HG03039 (cell line): ENCODE results near the gene EIF3D.

Experiments used
- ATAC-seq: cut with Tn5 transposase; IDR thresholded peaks from one replicate; pipeline ENCODE4 v1.9.1; 2021; ENCODE audit warnings: mild to moderate bottlenecking, moderate library complexity; ENCODE audit not compliant: unreplicated experiment

Gene EIF3D

DNA sequence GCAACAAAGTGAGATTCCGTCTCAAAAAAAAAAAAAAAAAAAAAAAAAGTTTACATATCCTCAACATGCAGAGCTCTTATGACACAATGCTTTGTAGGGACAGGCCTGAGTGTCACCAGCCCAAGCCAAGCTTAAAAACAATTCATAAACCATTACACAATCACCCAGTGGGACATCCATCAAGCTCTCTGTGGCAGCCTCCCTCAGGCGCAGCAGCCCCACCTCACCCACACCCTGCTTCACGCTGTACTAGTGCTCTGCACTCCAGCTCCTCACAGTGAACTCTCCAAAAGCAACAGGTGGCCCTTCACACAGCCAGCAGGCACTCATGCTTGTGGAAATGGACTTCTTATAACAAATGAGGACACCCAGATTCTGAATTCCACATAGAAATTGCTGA is 18.6 kb downstream of the EIF3D start:
- no peak for ATAC-seq

DNA sequence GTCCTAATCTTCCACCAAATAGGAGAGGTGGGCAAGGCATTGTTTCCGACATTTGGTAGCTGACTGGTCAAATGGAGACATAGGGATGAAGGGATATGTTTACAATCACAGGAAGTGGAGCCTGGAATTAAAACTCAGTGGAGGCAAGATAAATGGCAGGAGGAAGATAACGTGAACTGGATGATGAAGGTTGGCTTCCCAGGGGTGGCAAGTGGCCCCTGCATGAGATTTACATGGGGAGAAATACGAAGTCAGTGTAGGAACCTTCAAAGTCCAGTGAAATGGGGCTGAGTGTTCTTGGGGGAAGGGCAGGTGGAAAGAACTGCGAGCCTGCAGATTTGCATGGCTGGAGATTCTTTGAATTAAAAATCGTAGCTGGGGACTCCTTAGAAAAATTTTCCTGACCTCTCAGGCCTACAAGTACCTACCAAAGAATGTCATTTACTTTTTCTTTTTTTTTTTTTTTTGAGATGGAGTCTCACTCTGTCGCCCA is 21.4 kb downstream of the EIF3D start:
- no peak for ATAC-seq

DNA sequence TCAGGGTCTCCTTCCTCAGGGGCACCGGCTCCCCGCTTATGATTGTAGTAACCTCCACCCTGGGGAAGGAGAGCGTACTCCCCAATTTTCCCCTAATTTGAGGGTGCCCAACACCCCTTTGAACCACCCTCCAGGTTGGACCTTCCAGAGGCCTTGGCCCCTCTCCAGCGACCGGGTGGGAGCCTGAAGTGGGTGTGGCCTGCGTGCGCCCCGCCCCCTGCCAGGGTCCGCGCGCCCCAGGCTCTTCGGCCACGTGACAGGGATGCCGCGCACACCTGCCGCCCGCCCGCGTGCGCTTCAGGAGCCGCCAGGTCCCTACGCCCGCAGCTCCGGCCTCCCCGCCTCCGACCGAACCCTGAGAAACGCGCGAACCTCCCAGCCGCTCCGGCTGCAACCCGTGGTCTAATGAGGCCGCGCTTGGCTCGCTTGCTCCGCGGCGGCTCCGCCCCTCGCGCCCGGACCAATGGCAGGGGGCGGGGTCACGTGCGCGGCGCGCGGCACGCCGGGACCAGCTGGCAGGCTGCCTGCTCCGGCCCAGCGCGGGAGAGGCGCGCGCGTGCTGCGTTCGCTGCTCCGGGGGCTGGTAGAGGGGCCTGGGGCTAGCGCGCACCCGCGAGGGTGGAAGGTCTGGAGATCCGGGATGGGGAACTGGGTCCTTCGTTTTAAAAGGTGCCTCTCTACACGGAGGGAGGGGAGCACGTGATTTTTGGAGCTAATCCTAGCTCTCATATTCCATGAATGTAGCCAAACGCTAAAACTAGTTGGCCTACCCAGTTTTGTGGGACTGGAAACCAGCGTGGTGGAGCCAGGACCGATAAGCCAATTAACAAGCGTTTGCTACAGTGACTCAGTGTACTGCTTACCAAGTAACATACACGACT is 22.1 kb downstream of the EIF3D start, which contains the start of gene FOXRED2:
TSS of gene FOXRED2 (minus strand) at position 404 of the 881 bp plus-strand sequence. CDS start 618 bp downstream, outside the sequence.
- ATAC-seq = peak; percentile 71

DNA sequence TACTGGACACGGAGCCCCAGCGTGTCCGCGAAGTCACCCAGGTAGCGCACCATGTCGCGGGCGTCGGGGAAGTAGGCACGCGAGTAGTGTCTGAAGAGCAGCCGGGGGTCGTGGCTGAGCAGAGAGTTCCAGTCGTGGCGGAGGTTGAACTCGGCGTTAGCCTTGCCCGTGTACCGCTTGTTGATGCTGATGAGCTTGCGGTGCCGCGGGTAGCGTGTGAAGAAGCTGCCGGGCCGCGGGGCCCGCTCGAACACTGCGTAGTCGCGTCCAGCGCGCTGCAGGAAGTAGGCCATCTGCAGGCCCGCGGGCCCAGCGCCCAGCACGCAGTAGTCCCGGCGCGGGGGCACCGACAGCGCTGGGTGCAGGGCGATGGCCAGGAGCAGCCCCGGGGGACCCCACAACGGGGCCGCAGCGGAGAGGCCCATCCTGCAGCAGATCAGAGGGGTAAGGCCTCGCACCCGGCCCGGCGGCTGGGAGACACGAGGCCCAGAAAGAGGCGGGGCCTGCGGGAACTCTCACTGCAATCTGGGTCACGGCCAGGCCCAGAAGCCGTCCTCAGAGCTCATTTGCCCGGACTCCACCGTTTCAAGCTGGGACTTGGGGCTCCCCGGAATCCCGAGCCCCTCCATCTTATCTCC is 22.8 kb downstream of the EIF3D start:
- peak; percentile 13 for ATAC-seq

DNA sequence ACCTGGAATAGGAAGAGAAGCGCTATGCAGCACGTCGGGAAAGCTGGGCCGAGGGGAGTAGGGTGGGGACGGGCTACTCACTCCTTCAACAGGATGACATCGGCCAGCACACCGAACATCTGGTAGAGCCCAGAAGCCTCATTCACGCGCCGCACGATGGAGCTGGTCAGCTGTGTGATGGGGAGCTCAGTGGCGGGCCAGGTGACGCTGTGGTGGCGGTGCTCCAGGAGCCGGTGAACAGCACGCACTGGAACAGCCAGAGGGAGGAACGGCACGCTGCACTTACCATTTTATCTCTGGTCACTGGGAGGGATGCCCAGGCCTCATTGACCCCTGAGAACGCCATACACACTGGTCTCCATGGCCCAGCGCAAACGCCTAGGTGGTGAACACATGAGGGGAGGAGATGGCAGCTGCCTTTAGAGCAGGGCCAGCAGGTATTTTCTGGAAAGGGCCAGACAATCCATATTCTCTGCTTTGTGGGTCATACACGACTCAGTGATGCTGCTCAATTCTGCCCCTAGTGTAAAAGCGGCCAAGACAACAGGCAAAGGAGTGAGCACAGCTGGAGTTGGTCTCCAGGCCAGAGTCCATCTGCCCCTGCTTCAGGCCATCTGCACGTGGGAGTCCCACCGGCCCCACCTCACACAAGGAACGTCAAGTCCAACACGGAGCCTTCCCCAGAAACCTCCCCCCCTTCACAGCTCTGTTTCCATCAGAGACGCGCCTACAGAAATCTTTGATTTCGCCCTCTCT is 30.9 kb downstream of the EIF3D start:
- ATAC-seq = no peak

DNA sequence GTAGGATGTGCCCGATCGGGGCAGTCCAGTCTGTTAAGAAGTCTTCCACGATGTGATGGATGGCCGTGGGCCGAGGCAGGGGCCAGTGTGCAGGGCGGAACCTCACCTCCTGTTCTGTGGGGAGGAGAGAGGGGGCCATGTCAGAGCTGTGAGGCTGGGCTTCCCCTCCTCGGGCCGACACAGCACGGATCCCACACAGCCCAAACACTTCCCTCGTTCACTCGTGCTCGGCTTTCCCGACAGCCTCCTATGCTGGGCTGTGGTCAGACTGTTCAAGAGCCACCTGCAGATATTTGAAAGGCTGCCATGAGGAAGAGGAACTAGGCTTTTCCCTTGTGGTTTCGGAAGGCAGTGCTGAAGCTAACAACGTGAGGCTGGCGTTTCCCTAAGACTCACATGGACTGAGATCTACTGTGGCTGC is 35.3 kb downstream of the EIF3D start:
- ATAC-seq = peak; percentile 42

DNA sequence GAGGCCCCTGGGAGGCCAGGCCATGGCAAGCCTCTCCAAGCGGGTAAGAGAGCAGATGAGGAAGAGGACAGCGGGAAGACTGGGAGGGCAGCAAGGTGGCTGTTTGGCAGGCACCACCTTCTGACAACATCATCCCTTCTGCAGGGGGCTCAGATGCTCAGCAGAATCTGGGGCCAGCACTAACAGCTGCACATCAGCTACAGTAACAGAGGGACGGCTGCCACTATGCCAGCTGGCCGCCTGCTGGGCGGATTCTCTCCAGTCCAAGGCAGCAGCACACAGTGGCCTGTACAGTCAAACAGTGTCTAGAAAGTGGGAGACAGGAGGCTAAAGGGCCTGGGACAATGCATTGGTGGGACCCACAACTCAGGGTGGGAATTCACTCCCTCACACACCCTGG is 36.9 kb downstream of the EIF3D start:
- ATAC-seq = no peak

DNA sequence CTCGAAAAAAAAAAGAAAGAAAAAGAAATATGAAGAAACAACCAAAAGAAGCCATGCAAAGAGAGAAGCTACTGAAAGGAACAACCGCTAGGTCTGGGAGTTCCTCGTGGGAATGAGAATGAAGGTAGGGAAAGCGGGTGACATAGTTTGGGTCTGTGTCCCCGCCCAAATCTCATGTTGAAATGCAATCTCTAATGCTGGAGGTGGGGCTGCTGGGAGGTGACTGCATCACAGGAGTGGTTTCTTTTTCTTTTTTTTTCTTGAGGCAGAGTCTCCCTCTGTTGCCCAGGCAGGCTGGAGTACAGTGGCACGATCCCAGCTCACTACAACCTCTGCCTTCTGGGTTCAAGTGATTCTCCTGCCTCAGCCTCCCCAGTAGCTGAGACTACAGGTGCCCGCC is 37.8 kb downstream of the EIF3D start:
- no peak for ATAC-seq

DNA sequence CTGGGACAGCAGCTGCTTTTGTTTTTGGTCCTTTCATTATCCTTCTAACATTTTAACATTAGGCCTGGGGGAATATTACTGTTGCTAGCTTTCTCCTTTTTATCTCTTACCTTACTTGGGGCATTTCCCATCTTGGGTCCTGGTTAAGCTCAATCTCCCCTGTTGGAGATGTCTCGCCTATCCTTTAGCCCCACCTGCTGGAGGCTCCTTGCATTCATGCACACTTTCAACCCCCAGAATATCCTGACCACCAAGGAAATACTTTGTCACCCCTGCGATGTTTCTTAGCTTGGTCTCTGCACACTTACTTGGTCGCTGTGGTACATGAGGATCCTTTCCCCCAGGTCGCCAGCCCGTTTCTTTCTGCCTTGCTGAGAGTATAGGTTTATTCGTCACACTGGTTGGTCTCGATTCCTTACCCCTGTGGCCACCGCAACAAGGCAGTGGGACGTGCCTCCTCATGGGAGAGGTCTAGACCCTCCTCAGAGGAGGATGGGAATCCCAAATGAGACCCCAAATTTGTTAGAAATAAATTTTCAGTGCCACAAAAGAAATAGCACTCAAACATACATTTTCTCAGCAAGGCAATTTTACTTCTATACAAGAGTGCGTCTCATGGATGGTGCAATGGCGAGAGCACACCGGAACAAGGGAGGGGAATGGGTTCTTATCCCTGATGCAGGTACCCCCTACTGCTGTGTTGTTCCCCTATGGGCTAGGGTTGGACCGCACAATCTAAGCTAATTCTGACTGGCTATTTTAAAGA is 42.2 kb downstream of the EIF3D start:
- ATAC-seq = no peak

DNA sequence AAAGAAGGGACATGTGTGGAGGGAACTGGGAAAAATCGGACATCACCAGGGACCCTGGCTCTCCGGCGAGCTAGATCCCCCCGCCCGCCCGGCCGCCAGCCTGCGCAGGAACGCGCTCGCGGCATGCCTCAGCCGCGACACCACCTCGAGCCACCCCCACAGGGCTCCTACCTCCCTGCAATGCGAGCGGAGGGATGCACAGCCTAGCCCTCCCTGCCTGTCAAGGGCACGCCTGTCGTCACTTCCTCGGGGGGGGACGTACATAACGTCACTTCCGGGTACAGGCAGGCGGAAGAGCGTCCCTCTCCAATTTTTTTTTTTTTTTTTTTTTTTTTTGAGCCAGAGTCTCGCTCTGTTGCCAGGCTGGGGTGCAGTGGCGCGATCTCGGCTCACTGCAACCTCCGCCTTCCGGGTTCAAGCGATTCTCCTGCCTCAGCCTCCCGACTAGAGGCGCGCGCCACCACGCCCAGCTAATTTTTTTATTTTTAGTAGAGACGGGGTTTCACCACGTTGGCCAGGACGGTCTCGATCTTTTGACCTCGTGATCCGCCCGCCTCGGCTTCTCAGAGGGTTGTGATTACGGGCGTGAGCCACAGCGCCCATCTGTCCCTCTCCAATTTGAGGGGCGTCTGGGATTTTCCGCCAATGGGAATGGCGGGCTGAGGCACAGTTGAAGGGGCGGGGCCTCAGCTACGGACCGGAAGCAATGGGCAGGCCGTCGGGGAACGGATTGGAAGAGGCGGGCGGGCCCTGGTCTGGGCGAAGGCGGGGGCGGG is 47.4 kb downstream of the EIF3D start, which contains the start of gene TXN2:
TSS of gene TXN2 (minus strand) at position 248 of the 776 bp plus-strand sequence. CDS start 803 bp downstream, outside the sequence.
- ATAC-seq = peak; percentile 68

DNA sequence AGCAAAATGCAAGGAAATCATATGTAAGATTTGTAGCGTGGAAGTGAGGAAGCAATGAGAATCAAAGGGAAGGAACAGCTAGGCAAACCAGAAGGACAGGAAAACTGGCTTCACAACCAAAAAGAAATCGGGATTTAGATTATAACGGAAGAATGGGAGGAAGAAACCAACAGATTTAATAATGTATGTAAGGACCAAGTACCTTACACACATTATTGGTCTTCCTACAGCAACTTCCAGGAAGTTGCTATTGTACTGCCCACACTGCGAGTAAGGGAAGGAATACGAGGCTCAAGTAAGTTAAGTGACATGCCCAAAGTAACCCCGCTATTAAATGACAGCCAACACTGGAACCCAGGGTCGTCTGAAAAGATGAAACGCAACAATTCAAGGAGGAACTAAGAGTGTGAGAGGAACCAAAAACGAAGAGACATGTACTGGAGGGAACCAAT is 48.0 kb downstream of the EIF3D start:
- ATAC-seq = no peak

DNA sequence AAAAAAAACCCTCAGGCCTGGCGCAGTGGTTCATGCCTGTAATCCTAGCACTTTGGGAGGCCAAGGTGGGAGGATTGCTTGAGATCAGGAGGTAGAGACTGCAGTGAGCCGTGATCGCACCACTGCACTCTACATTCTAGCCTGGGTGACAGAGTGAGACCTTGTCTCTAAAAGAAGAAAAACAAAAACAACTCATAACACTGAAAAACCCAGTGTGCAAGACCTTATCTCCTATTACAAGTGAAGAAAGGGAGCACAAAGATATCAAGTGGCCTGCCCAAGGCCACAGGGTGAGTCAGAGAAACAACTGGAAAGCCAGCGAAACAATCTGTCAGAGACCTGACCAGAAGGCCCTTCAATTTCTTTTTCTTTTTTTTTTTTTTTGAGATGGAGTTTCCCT is 50.0 kb downstream of the EIF3D start:
- no peak for ATAC-seq

DNA sequence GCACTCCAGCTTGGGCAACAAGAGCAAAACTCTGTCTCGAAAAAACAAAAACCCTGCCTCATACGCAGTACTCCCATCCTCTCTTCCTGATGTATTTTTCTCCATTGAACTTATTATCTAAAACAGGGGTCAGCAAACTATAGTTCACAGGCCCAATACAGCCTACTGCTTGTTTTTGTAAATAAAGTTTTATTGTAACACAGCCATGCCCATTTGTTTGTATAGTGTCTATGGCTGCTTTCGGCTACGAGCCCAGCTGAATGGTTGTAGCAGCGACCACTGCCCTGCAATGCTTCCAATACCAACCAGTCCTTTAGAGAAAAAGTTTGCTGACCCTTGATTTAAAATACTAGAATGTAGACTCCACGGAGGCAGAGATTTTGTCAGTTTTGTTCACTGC is 53.6 kb downstream of the EIF3D start:
- ATAC-seq = no peak

DNA sequence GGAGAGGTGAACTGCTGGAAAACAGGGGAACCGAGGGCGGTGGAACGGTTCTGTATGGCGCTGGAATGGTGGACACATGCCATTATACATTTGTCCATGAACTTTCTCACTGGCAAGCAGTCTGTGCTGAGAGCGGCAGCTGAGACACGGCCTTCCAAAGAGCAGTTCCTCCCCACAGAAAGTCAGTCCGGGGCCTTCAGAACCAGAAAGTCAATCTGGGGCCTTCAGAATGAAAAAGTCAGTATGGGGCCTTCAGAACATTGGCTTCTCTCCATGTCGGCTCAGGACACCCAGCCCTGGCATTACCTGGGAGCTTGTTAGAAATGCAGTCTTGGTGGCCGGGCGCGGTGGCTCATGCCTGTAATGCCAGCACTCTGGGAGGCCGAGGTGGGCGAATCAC is 56.3 kb downstream of the EIF3D start:
- no peak for ATAC-seq

DNA sequence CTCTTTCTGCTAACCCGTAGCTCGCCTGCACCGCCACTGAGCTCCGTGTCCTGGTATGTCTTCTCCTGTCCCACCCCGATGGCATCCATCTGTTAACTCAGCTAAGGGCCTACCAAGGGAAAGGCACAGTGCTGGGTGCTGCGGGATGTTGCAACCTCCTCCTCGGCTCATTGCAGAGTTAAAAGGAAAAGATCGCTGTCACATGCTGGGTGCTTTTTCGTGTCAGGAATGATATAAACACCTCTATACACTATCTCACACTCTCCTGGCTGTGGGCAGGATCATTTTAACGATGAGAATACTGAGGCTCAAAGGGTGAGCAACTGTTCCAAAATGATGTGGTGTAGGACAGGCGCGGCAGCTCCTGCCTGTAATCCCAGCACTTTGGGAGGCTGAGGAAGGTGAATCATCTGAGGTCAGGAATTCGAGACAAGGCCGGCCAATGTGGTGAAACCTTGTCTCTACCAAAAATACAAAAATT is 57.6 kb downstream of the EIF3D start:
- ATAC-seq = no peak

DNA sequence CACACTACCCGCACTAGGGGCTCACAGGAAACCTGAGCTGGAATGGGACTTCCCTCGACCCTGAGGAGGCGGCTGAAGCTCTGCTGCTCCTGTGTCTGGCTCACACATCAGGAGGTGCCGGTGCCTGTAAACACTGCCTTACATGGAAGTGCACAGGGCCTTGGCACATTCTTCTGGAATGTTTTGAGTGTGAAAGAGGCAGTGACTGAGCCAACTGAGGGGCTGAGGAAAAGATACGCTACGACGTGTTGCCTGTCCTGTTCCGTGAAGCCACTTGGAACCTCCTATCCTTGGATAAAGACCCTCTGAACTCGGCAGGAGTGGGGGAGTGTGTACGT is 58.0 kb downstream of the EIF3D start:
- ATAC-seq = no peak

DNA sequence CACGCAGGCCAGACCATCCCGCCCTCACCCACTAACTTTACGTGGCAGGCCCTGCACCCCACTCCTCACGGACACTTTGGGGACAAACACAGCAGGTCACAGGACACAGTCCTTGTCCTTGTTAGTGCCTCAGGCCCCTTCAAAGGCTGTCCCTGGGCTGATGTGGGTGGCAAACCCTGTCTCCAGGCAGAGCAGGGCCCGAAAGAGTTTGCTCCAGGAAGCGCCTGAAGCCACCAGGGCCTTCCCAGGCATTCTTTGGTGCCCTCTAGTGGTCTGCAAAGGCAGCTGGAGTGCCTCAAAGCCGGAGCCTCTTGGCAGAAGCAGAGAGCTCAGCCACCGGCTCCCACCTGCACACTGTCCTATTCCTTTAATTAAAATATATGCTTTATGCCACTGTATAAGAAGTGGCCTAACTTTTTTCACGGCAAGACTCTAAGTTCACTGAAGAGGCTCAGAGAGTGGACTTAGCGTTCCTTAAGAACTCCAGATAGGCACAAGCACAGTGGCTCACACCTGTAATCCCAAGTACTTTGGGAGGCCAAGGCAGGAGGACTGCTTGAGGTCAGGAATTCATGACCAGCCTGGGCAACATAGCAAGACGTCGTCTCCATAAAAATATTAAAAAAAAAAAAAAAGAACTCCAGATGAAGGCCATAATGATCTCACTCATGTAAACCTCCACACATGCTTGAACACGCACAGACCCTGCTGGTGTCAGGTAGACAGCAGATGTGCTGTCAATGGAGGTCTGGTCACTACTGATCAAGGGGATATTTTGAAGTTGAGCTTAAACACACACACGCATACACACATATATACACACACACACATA is 58.6 kb downstream of the EIF3D start:
- ATAC-seq = no peak

DNA sequence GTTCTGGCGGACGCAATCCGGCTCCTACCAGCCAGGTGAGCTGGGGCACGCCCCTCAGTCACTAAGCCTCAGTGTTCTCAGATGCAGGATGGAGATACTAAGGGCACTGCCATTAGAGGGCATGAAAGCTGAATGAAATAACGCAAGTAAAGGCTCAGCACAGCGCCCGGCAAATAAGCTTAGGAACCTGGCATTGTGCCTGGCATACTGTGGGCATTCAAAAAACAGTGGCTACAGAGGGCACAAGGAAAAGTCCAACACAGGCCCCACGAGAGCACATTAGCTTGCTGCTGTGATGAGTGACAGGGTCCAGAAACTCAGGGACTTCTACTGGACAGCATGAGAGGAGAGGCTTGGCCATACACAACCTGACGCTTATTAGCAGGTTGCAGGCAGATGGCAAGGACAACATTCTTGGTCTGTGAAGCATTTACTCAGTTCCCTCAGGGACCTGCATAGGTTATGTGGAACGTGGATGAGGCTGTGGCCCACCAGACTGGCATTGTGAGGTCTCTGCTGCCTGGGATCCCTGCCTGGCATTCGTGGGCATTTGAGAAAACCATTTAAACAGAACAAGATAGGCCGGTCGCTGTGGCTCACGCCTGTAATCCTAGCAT is 59.8 kb downstream of the EIF3D start:
- no peak for ATAC-seq
